GM15510 (cell line): ENCODE measurements around the gene SFXN2.

Experiments used
- POLR2A ChIP-seq: IDR thresholded peaks from 3 replicates; pipeline ENCODE4 v1.6.1; 2011; ENCODE audit warnings: borderline replicate concordance; ENCODE audit not compliant: insufficient read length; ENCODE audit errors: extremely low read depth

The SFXN2 gene

DNA sequence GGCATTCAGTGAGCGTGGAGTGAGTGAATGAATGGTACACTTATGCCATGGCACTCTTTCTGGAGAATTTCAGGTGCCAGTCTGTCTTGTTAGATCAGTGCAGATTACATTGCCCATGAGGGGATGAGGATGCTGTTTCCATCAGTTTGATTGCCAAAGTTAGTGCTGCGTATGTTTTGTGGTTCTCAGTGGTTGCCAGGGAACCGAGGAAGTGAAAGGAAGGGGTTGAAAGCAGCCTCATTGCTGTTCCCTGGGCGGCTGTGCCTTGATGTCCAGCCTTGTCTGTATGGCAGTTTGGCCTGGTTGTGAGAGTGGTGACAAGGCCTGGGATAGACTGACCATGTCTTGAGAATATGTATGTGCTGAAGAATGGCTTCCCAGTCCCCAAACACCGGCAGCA, 59.5 kb downstream of the SFXN2 start:
- no peak for TF ChIP-seq POLR2A

DNA sequence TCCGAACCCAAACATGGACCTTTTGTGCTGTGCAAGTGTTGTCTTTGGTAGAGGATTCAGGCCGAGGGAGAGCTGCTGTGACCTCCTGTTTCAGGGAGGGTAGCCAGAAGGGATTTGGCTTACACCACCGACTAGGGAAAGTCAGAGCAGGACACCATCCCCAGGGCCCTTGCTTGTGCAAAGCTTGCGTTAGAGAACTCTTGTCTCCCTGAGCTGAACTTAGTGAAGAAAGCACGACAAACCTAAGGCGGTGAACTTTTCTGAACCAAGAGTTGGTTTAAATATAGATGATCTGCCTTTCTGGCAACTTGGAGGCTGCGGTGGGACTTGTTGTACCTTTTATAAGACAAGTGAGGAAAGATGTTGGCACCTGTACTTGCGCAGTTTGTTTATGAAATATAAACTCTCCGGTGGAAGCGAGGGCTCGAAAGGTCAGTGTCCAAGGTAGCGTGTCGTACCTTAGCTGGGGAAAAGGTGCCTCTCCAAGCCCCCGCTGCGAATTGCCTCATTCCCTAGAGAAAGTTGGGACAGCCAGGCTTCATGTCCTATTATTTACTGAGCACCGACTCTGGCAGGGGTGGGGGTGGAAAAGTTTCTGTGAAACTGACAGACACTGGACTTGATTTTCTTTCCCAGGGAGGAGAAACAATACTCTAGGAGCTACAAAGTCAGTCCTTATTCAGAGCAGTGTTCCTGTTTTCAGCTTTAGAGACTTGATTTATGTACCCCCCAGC, 60.9 kb downstream of the SFXN2 start:
- TF ChIP-seq POLR2A: no peak

DNA sequence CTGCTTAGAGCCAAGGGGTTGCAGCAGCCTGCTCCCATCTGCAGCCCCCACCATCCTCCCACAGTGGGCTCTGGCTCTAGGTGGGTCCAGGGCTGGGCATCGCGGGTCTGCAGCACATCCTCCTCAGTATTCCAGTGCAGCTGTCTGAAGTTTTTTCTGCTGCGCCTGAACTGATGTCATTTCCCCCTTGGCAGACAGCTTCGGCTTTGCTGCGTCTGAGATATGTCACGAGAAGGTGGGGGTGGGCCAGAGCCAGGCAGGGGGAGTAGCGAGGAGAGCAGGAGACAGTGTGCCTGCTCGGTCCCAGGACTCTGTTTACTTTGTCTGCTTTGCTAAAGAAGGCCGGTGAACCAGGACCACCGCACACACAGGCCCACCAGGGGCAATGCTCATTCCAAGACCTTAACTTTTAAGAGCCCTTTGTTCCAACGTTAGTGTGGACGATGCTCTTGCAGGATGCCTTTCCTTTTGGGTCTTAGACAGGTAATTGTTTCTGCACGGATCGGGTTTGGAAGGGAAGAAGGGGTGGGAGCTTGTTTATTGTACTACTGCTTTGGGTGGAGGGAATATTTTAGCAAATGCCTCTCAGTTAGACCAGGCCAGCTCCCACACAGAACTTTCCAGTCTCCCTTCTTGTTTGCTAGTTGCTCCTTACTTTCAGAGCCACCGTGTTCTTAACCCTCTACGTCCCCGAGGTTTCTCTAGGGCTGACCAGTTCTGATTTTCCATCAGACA, 61.7 kb downstream of the SFXN2 start:
- no peak for TF ChIP-seq POLR2A

DNA sequence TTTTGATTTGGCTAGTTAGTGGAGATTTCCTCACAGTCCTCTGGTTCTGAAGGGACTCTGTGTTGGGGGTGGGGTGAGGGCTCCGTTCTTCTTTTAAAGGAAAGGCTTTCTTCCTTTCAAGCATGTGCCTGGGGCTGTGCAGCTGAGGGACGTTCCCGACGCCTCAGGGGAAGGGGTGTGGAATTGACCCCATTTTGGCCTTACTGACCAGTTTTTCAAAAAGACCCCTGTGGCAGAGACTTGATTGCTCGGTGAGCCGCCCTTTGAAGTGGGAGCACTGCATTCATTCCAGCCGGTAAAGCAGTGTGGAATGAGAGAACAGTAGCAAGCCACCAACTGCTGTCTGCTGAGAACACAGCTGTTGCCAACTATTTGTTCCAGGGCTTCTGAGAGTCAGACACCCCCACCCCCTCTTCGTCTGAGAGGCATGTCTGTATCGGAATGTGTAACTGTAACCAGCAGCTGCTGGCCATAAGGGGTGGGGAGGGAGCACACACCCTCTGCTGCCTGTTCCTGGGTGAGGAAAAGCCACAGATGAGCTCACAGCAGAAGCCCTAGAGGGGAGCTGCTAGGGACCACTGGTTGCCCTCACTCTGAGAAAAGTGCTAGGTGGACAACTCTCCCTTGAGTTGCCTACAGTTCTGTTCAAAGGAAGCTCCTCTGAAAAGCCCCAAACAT, 62.5 kb downstream of the SFXN2 start:
- TF ChIP-seq POLR2A: no peak

DNA sequence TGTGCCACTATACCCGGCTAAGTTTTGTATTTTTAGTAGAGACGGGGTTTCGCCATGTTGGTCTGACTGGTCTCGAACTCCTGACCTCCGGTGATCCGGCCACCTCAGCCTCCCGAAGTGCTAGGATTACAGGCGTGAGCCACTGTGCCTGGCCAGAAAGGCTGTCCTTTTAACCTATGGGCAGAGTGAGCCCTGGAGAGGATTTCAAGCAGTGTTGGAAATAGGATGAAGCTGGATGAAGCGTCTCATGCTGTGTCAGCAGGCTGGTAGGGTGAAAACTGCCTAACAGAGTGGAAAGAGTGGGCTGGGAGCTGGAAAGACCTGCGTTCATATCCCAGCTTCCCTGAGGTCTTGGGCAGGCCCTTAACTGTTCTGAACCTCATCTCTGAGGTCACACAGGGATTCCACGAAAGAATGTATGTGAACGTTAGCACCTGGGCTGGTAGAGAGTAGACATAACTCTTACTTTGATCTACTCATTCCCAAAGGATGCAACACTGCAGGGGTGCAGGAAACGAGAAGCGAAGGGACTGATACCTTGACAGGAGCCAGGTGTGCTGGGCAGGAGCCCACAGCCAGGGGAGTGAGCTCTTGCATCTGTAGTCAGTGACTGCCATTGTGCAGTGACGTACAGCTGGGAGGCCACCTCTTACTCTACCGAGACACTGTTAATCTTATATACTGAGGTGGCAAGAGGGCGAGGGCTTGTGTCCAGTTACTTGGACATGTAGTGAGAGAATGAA, 63.4 kb downstream of the SFXN2 start:
- no peak for TF ChIP-seq POLR2A

DNA sequence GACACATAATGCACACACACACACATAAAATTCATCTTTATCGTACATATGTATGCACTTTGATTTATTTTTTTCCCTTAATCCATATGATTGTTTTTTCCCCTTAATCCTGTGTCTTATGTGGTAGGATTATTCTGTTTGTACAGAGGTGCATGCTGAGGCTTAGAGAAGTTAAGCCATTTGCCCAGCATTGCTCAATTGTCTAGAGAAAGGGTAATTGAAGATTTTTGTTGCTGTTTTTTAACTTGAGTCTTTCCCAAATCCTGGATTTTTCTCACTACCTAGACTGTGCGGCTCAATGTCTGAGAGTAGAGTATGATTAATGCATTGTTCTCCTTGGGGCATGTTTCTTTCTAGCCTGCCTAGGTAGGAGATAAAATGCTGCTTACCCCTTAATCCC, 64.3 kb downstream of the SFXN2 start:
- TF ChIP-seq POLR2A: no peak

DNA sequence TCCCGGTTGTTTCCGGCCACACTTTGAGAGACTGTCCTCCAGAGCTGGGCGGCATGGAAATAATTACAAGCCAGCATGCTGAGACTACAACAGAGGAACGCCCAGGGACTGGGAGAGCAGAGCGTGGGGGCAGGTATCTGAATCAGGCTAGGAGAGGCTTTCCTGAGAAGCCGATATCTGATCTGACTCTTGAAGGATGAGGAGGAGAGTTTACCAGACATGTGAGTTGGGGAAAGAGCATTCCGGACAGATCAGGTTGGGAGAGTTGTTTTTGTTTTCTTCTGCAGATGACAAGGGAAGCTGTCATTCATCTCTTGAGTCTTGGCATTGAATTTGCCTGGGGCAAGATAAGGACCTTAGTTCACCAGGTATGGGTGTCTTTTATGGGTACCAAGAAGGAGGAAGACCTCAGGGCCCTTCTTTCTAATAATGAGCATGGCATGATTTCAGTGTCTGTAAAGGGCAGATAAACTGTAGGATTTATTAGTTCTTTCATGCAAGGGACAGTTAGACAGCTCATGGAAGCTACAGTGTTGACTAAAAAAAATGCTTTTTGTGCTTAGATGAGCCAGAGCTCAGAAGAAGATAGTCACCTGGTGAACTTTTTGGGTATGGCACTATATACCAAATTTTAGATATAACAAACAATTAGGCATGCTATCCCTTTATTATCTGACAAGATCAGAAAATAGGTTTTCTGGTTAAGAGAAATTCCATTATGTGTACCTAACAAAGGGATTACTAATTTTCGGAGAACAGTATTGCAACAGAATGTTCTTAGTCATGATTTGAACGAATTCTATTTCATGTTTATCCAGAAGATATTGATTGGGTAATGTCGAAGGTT, 65.5 kb downstream of the SFXN2 start:
- no peak for TF ChIP-seq POLR2A

DNA sequence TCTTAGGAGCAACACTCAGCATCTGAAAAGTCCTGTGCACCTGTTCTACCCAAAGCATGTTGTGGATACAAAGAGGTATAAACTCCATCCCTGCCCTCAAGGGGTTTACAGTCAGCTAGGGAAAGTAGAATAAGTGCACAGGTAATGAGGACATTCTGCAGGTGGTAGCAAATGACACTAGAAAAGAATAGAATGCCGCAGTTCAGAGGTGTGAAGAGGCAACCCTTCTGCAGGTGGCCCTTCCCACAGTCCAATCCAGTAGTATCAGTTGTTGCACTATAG, 66.0 kb downstream of the SFXN2 start:
- no peak for TF ChIP-seq POLR2A

DNA sequence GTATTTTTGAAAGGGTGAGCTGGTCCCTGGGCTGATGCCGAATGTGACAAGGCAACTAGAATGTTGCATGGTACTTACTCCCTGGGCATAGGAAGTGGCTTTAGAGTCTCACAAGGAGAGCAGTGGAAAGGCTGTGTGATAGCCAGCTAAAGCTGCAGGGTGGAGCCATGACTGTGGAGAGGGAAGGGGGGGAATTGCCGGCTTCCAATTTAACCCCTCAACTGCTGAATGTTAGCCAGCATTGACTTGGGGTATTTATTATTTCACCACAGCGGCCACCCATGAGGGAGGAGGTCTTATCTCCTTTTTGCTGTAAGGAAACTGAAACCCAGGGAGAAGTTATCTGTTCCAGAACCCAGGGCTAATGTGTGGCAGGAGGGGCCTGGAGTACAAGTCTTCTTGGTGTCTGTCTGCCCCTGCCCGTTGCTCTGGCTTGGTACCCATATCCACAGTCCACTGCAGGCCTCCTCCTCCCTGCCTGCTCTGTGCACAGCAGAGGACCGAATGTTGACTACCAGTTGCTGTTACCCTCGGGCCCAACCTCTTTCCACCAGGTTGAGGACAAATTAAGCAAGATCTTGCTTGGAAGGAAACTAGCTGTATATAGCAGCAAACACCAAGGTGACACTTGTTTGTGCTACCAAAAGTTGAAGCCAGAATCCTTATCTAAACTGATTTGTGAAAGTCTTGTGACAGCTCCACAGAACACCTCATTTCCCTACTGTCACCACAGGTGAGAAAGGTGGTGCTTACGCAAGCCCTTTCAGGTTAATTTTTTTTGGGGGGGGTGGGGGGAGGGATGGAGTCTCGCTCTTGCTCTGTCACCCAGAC, 66.9 kb downstream of the SFXN2 start:
- no peak for TF ChIP-seq POLR2A

DNA sequence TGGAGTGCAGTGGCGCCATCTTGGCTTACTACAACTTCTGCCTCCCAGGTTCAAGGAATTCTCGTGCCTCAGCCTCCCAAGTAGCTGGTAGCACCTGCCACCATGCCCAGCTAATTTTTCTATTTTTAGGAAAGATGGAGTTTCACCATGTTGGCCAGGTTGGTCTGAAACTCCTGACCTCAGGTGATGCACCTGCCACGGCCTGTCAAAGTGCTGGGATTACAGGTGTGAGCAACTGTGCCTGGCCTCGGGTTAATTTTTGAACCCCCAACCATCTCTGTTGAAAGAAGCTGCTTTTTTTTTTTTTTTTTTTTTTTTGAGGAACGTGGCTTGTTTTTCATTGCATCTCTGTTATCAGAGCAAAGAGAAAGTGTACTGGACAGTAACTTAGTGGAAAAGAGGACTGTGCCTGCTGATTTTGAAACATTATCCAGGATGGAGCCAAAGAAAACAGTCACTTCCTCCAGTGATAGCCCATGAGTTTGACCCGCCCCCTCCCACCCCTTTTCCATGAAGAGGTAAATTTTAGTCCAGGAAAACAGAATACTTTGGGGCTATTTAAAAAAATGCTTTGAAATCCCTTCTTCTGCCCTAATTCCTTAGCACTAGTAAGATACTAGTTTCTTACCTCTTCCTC, 67.6 kb downstream of the SFXN2 start:
- no peak for TF ChIP-seq POLR2A

DNA sequence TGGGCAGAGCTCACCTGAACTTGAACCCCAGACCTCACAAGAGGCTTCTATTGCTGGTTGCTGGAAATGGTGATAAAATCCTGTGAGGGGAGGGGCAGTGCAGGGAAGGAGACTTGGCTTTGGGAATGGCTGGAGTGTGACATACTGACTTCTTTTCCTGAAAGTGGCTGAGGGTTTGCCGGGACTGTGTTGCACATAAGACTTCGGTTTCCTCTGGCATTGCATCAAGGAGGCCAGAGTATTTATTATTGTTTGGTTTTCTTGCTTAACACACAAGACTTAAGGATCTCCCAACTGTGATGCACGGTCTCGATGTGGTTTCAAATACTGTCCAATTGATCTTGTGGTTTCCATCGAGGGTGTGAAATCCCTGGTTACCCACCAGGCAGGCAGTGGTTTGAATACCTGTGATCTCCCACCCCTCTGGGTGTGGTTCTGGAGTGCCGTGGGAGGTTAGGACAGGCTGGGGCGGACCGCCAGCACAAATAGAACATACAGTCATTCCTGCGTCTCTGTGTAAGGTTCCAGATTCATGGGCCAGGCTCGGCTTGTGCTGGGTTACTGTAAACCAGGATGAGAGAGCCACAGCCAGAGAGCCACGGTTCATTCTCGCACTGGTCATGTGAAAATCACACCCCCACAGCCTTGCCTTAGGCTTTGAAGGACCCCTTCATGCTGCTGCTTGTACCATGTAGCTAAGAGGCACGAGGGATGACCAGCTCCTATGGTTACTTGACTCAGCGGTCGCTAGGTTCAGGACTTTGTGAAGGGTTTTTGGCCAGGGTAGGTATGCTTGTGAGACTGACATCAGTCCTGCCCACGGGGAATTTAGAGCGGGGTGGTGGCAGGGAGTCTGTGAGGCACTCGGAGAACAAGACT, 68.5 kb downstream of the SFXN2 start:
- TF ChIP-seq POLR2A: no peak

DNA sequence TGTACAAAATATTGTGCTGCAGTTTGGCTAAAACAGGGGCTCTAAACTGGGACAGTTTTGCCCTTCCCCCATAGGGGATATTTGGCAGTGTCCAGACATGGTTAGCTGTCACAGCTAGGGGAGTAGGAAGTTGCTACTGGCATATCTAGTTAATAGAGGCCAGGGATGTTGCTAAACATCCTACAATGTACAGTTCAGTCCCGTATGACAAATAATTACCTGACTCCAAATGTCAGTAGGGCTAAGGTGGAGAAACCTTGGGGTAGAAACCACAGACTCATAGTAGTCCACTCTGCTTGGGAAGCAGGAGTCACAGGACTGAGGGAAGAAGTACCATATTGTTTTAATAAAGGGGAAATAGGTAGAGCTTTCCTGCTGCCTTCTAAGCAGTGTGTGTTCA, 69.1 kb downstream of the SFXN2 start:
- no peak for TF ChIP-seq POLR2A
